GM12874 (cell line): ENCODE results near the gene YWHAH.

Experiments used
- CTCF ChIP-seq: IDR thresholded peaks from 2 replicates; pipeline ENCODE4 v1.5.1; 2011; ENCODE audit warnings: low read depth, mild to moderate bottlenecking, control low read depth, low read length, moderate library complexity; ENCODE audit not compliant: insufficient read depth

The YWHAH gene

GRCh38 chr22:31904651-31905050 is 39.7 kb upstream of the YWHAH start:
- TF ChIP-seq CTCF = no peak

GRCh38 chr22:31905356-31905755 is 39.0 kb upstream of the YWHAH start:
- no peak for TF ChIP-seq CTCF

- no peak for TF ChIP-seq CTCF
These were observed 38.2 kb upstream of the YWHAH start for GRCh38 chr22:31906086-31906485.

GRCh38 chr22:31906569-31906968 is 37.8 kb upstream of the YWHAH start:
- no peak for TF ChIP-seq CTCF

- no peak for TF ChIP-seq CTCF
These were observed 34.4 kb upstream of the YWHAH start for GRCh38 chr22:31909977-31910376.

GRCh38 chr22:31911565-31912406 is 32.5 kb upstream of the YWHAH start:
- no peak for TF ChIP-seq CTCF

- TF ChIP-seq CTCF = no peak
These were observed 32.0 kb upstream of the YWHAH start for GRCh38 chr22:31912407-31912743.
